ENCODE results near the gene RMC1. TPM values are rescaled to one million over a fixed set of nuclear protein-coding genes. Genes with fewer than 3 reads are reported as not detected.
A peak's percentile ranks its signal among the peaks of the same experiment; 100 is the strongest.

RMC1 gene
- total and polyA plus RNA-seq, 4 donors: 22.5 to 35.4 (median 27.2) TPM

DNA sequence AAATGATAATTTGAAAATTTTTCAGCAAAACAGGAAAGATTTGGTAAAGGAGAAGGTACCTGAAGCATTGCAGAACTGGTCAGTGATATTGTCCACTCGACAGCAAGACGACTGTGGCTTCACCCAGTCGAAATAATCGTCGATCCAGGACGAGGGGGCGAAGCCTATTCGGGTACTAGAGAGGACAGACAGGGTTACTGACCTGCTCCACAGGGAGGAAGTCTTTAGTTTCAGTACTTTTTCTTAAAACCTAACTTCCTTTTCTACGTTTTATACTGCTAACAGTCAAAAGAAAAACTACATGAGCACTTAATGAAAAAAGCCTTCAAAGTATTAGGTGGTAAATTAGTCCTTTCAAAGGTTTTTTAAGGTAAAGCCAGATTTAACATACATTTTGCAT lies 36.0 kb downstream of the RMC1 start:
- no peak for DNase-seq (ENCODE audit: low read depth in 4 of 6, low spot score in 6 of 6)
- H3K36me3 ChIP-seq (ENCODE audit: control insufficient read depth, insufficient read depth, low read length): peaks cover 72% of the 10 kb centered on the region
- H3K27ac ChIP-seq (ENCODE audit: low read depth, low read length): no peak overlapping the region
- no peaks in the 10 kb centered on the region for H3K9me3 ChIP-seq (ENCODE audit: control insufficient read depth, insufficient read depth, low read length)
- 100% methylated on average over 2 of the region's 9 CpGs for WGBS (ENCODE audit: insufficient coverage)
- no peaks in the 10 kb centered on the region for H3K27me3 ChIP-seq (ENCODE audit: control insufficient read depth, insufficient read depth, low read length)
- H3K4me1 ChIP-seq (ENCODE audit: control insufficient read depth, insufficient read depth, low read length): no peaks in the 10 kb centered on the region
- H3K4me3 ChIP-seq (ENCODE audit: low read depth, low read length): no peak overlapping the region

DNA sequence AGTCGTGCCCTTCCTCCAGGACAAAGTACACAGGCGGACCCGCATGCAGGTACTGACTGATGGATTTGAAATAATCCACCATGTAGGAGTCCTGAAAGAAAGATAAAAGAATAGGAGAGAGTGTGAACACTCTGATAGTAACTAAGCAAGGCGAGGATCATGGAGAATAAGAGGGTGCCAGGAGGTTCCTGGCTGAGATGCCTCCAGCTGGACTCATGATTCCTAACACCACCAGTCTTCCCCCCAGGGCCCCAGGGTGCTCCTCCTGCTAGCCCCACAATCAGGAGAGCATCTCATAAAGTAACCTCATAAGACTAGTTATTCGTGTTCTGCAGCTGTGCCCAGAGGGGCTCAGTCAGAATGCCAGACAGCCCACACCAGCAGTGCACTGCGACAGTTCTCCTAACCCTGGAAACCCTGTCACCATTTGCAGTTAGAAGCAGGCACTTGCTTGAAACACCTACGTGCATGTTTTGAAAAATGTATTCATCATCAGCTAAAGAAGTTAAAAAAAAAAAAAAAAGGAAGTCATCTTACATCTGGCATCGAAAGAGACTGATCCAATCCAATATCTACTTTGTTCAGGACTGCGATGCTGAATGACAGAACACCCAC lies 36.7 kb downstream of the RMC1 start:
- WGBS (ENCODE audit: insufficient coverage): 87% methylated on average over 3 of the region's 9 CpGs
- Histone ChIP-seq H3K27ac (ENCODE audit: low read depth, low read length) (no peak overlapping the region), H3K27me3 (ENCODE audit: control insufficient read depth, insufficient read depth, low read length) (no peaks in the 10 kb centered on the region), H3K4me1 (ENCODE audit: control insufficient read depth, insufficient read depth, low read length) (no peaks in the 10 kb centered on the region), H3K36me3 (ENCODE audit: control insufficient read depth, insufficient read depth, low read length) (peaks cover 68% of the 10 kb centered on the region), H3K9me3 (ENCODE audit: control insufficient read depth, insufficient read depth, low read length) (no peaks in the 10 kb centered on the region), H3K4me3 (ENCODE audit: low read depth, low read length) (no peak overlapping the region)
- no peak for DNase-seq (ENCODE audit: low read depth in 4 of 6, low spot score in 6 of 6)

GRCh38 chr18:23540867-23541266 lies 37.6 kb downstream of the RMC1 start:
- Histone ChIP-seq H3K27me3 (ENCODE audit: control insufficient read depth, insufficient read depth, low read length) (no peaks in the 10 kb centered on the region), H3K36me3 (ENCODE audit: control insufficient read depth, insufficient read depth, low read length) (peaks cover 67% of the 10 kb centered on the region), H3K4me3 (ENCODE audit: low read depth, low read length) (no peak overlapping the region), H3K27ac (ENCODE audit: low read depth, low read length) (no peak overlapping the region), H3K9me3 (ENCODE audit: control insufficient read depth, insufficient read depth, low read length) (no peaks in the 10 kb centered on the region), H3K4me1 (ENCODE audit: control insufficient read depth, insufficient read depth, low read length) (no peaks in the 10 kb centered on the region)
- DNase-seq (ENCODE audit: low read depth in 4 of 6, low spot score in 6 of 6): no peak
- WGBS (ENCODE audit: insufficient coverage): 90% methylated on average over 2 of the region's 5 CpGs

- Histone ChIP-seq H3K36me3 (ENCODE audit: control insufficient read depth, insufficient read depth, low read length) (peaks cover 61% of the 10 kb centered on the region), H3K27me3 (ENCODE audit: control insufficient read depth, insufficient read depth, low read length) (no peaks in the 10 kb centered on the region), H3K4me3 (ENCODE audit: low read depth, low read length) (no peak overlapping the region), H3K27ac (ENCODE audit: low read depth, low read length) (no peak overlapping the region), H3K9me3 (ENCODE audit: control insufficient read depth, insufficient read depth, low read length) (no peaks in the 10 kb centered on the region), H3K4me1 (ENCODE audit: control insufficient read depth, insufficient read depth, low read length) (no peaks in the 10 kb centered on the region)
- no peak for DNase-seq (ENCODE audit: low read depth in 4 of 6, low spot score in 6 of 6)
- WGBS (ENCODE audit: insufficient coverage): 91% methylated on average over 8 of the region's 9 CpGs
These were observed 38.2 kb downstream of the RMC1 start for GRCh38 chr18:23541349-23542093.

GRCh38 chr18:23542461-23542860 lies 39.1 kb downstream of the RMC1 start:
- WGBS (ENCODE audit: insufficient coverage): 100% methylated on average over 1 of the region's 2 CpGs
- peak in 1 of 6 donors; percentile 18 for DNase-seq (ENCODE audit: low read depth in 4 of 6, low spot score in 6 of 6)
- Histone ChIP-seq H3K36me3 (ENCODE audit: control insufficient read depth, insufficient read depth, low read length) (peaks cover 57% of the 10 kb centered on the region), H3K9me3 (ENCODE audit: control insufficient read depth, insufficient read depth, low read length) (no peaks in the 10 kb centered on the region), H3K4me3 (ENCODE audit: low read depth, low read length) (no peak overlapping the region), H3K27ac (ENCODE audit: low read depth, low read length) (no peak overlapping the region), H3K27me3 (ENCODE audit: control insufficient read depth, insufficient read depth, low read length) (no peaks in the 10 kb centered on the region), H3K4me1 (ENCODE audit: control insufficient read depth, insufficient read depth, low read length) (no peaks in the 10 kb centered on the region)

- no peaks in the 10 kb centered on the region for H3K4me1 ChIP-seq (ENCODE audit: control insufficient read depth, insufficient read depth, low read length)
- H3K27me3 ChIP-seq (ENCODE audit: control insufficient read depth, insufficient read depth, low read length): no peaks in the 10 kb centered on the region
- no peaks in the 10 kb centered on the region for H3K9me3 ChIP-seq (ENCODE audit: control insufficient read depth, insufficient read depth, low read length)
- 95% methylated on average over 5 of the region's 13 CpGs for WGBS (ENCODE audit: insufficient coverage)
- H3K27ac ChIP-seq (ENCODE audit: low read depth, low read length): no peak overlapping the region
- H3K4me3 ChIP-seq (ENCODE audit: low read depth, low read length): no peak overlapping the region
- DNase-seq (ENCODE audit: low read depth in 4 of 6, low spot score in 6 of 6): no peak
- peaks cover 53% of the 10 kb centered on the region for H3K36me3 ChIP-seq (ENCODE audit: control insufficient read depth, insufficient read depth, low read length)
These were observed 42.0 kb downstream of the RMC1 start for GRCh38 chr18:23545247-23545789.

GRCh38 chr18:23547306-23547705 lies 44.0 kb downstream of the RMC1 start:
- Histone ChIP-seq H3K4me1 (ENCODE audit: control insufficient read depth, insufficient read depth, low read length) (no peaks in the 10 kb centered on the region), H3K27ac (ENCODE audit: low read depth, low read length) (no peak overlapping the region), H3K36me3 (ENCODE audit: control insufficient read depth, insufficient read depth, low read length) (peaks cover 53% of the 10 kb centered on the region), H3K4me3 (ENCODE audit: low read depth, low read length) (no peak overlapping the region), H3K9me3 (ENCODE audit: control insufficient read depth, insufficient read depth, low read length) (no peaks in the 10 kb centered on the region), H3K27me3 (ENCODE audit: control insufficient read depth, insufficient read depth, low read length) (no peaks in the 10 kb centered on the region)
- no peak for DNase-seq (ENCODE audit: low read depth in 4 of 6, low spot score in 6 of 6)
- no CpG with 5 or more reads among the region's 3 CpGs for WGBS (ENCODE audit: insufficient coverage)

GRCh38 chr18:23547846-23548245 lies 44.5 kb downstream of the RMC1 start:
- no CpG with 5 or more reads among the region's 3 CpGs for WGBS (ENCODE audit: insufficient coverage)
- Histone ChIP-seq H3K36me3 (ENCODE audit: control insufficient read depth, insufficient read depth, low read length) (peaks cover 55% of the 10 kb centered on the region), H3K27me3 (ENCODE audit: control insufficient read depth, insufficient read depth, low read length) (no peaks in the 10 kb centered on the region), H3K4me3 (ENCODE audit: low read depth, low read length) (no peak overlapping the region), H3K27ac (ENCODE audit: low read depth, low read length) (no peak overlapping the region), H3K9me3 (ENCODE audit: control insufficient read depth, insufficient read depth, low read length) (no peaks in the 10 kb centered on the region), H3K4me1 (ENCODE audit: control insufficient read depth, insufficient read depth, low read length) (no peaks in the 10 kb centered on the region)
- DNase-seq (ENCODE audit: low read depth in 4 of 6, low spot score in 6 of 6): no peak

DNA sequence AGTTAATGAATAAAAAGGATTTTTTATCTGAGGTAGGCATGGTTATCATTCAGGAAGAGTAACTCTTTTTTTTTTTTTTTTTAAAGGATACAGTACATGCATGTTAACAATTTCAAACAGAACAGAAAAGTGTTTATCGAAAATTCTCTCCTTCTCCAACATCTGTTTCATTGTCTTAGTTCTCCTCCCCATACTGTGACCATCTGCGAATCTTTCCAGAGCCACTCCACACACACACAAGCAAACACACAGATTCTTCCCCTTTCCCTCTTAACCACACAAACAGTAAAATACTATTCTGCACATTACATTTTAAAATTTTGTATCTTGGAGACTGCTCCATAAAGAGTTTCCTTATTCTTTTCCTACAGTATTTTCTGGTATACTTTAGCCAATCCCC lies 45.0 kb downstream of the RMC1 start:
- 65% methylated on average over 2 of the region's 2 CpGs for WGBS (ENCODE audit: insufficient coverage)
- DNase-seq (ENCODE audit: low read depth in 4 of 6, low spot score in 6 of 6): peak in 1 of 6 donors; percentile 31
- H3K36me3 ChIP-seq (ENCODE audit: control insufficient read depth, insufficient read depth, low read length): peaks cover 53% of the 10 kb centered on the region
- no peaks in the 10 kb centered on the region for H3K27me3 ChIP-seq (ENCODE audit: control insufficient read depth, insufficient read depth, low read length)
- H3K27ac ChIP-seq (ENCODE audit: low read depth, low read length): no peak overlapping the region
- H3K4me3 ChIP-seq (ENCODE audit: low read depth, low read length): no peak overlapping the region
- H3K9me3 ChIP-seq (ENCODE audit: control insufficient read depth, insufficient read depth, low read length): no peaks in the 10 kb centered on the region
- no peaks in the 10 kb centered on the region for H3K4me1 ChIP-seq (ENCODE audit: control insufficient read depth, insufficient read depth, low read length)

- no peak for DNase-seq (ENCODE audit: low read depth in 4 of 6, low spot score in 6 of 6)
- Histone ChIP-seq H3K27ac (ENCODE audit: low read depth, low read length) (no peak overlapping the region), H3K36me3 (ENCODE audit: control insufficient read depth, insufficient read depth, low read length) (peaks cover 54% of the 10 kb centered on the region), H3K27me3 (ENCODE audit: control insufficient read depth, insufficient read depth, low read length) (no peaks in the 10 kb centered on the region), H3K4me3 (ENCODE audit: low read depth, low read length) (no peak overlapping the region), H3K9me3 (ENCODE audit: control insufficient read depth, insufficient read depth, low read length) (no peaks in the 10 kb centered on the region), H3K4me1 (ENCODE audit: control insufficient read depth, insufficient read depth, low read length) (no peaks in the 10 kb centered on the region)
- WGBS (ENCODE audit: insufficient coverage): no CpG with 5 or more reads among the region's 3 CpGs
These were observed 45.4 kb downstream of the RMC1 start for GRCh38 chr18:23548719-23549118.
